HFF-Myc (cell line): ENCODE measurements around the gene BCORL1.

ENCODE experiments used
- DNase-seq: peaks from one replicate; pipeline ENCODE4 v3.0.0-alpha.2; 2011; ENCODE audit warnings: low read depth; ENCODE audit errors: extremely low read depth
- H3K4me3 ChIP-seq: replicated peaks from 2 replicates; pipeline ENCODE4 v1.5.1; 2011; ENCODE audit warnings: low read depth, mild to moderate bottlenecking, control low read depth, low read length
- TF ChIP-seq, protein P1 (sequence below): IDR thresholded peaks from 2 replicates; pipeline ENCODE4 v1.5.1; 2012; ENCODE audit warnings: mild to moderate bottlenecking, low read depth, low read length, control low read depth; ENCODE audit errors: missing control alignments

The BCORL1 gene

DNA sequence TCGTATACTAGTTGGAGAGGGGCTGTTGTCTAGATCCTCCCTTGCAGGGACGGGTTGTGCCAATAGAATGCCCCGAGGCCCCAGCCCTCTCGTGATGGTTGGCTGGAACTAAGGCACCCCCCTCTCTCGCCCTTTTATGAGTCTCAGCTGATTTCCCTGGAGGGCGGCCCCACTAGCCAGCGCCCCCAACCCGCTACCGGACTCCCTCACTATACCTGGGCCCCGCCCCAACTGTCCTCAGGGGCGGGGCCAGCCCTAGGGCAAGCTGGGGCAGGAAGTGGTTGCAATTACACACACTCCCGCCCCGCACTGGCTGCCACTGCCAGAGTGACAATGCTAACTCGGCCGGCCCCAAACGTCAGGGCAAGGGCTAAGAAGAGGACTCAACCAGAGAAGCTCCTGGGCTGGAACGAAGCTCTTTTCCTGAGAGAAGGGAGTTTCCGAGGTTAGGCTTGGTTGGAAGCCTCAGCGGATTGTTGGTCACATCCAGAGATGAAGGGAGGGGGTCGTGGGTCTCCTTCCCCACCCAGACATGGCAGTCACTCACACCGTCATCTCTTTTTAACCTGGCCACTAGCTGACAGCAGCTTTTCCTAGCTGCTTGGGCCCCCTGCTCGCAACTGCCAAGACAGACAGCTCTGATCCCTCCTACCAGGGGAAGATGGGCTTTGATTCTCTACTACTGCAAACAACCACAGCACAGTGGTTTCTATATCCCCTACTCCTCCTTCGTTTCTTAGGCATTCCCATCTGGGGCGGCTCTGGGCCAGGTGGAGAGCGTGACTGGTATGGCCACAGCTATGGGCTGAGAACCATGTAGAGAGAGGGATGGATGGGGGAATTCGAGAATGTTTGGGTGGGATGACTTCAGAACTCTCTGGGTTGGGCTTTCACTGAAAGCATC is 21.0 kb upstream of the BCORL1 start:
- no peak overlapping the region for H3K4me3 ChIP-seq
- no peak for DNase-seq

DNA sequence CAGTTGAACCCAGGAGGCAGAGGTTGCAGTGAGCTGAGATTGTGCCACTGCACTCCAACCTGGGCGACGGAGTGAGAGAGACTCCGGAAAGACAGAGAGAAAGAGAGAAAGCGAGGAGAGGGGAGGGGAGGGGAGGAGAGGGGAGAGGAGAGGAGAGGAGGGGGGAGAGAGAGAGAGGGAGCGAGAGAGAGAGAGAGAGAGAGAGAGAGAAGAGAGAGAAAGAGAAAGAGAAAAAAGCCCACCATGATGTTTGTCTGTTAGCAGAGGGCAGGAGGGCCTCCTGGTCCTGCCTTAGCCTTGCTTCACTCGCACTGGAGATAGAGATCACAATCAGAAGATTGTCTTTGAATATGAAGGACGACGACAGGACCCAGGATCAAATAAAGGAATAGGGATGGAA is 18.7 kb upstream of the BCORL1 start:
- TF ChIP-seq, protein P1, sequence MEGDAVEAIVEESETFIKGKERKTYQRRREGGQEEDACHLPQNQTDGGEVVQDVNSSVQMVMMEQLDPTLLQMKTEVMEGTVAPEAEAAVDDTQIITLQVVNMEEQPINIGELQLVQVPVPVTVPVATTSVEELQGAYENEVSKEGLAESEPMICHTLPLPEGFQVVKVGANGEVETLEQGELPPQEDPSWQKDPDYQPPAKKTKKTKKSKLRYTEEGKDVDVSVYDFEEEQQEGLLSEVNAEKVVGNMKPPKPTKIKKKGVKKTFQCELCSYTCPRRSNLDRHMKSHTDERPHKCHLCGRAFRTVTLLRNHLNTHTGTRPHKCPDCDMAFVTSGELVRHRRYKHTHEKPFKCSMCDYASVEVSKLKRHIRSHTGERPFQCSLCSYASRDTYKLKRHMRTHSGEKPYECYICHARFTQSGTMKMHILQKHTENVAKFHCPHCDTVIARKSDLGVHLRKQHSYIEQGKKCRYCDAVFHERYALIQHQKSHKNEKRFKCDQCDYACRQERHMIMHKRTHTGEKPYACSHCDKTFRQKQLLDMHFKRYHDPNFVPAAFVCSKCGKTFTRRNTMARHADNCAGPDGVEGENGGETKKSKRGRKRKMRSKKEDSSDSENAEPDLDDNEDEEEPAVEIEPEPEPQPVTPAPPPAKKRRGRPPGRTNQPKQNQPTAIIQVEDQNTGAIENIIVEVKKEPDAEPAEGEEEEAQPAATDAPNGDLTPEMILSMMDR: no peak
- no peak overlapping the region for H3K4me3 ChIP-seq
- no peak for DNase-seq

More for the DNA sequence above, 21.0 kb upstream of the BCORL1 start:
- TF ChIP-seq, protein P1: no peak

DNA sequence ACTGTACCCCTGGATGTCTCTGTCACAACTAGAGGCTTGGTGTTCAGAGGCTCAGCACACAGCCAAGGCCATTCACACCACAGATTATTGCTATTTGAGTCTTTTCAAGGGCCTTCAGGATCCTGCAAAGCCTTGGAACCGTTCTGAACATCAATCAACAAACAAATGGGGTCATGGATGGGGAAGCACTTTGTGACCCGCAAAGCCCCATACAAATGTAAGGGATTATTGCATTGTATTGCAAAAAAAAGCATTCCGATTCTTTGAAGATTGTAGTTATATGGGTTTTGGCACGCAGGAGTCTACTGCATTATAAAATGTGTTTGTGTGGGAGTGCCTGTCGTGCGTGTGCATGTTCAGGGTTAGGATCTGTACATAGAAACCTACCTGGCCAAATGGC is 17.3 kb upstream of the BCORL1 start:
- TF ChIP-seq, protein P1: no peak
- no peak for DNase-seq

DNA sequence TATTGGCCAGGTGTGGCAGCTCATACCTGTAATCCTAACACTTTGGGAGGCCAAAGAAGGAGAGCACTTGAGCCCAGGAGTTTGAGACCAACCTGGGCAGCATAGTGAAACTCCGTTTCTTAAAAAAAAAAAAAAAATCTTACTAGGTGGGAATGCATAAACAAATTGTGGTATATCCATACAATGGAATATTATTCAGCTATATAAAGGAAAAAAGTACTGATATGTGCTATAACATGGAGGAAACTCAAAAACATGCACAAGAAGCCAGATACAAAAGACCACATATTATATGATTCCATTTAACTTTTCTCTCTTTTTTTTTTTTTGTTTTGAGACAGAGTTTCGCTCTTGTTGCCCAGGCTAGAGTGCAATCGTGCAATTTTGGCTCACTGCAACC is 13.5 kb upstream of the BCORL1 start:
- no peak overlapping the region for H3K4me3 ChIP-seq
- TF ChIP-seq, protein P1: no peak
- no peak for DNase-seq

More for the DNA sequence above, 17.3 kb upstream of the BCORL1 start:
- H3K4me3 ChIP-seq: no peak overlapping the region

DNA sequence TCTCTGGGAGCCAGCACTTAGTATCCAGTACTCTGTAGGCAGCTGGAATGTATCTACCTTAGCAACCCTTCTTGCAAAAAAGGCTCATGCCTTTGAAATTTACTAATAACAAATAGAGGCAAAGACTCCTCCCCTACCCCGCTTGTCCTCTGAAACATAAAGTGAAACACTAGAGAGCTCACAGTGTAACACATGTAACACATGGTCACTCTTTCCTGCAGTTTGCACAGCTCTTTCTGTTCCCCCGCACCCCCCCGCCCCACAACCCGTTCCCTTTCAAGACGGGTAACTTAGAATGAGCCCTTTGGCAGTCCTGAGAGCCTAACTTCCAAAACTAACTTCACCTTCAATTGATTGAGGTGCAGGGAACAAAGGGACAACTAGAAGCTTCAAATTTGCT is 6.0 kb upstream of the BCORL1 start:
- H3K4me3 ChIP-seq: no peak overlapping the region
- DNase-seq: no peak
- TF ChIP-seq, protein P1: no peak

DNA sequence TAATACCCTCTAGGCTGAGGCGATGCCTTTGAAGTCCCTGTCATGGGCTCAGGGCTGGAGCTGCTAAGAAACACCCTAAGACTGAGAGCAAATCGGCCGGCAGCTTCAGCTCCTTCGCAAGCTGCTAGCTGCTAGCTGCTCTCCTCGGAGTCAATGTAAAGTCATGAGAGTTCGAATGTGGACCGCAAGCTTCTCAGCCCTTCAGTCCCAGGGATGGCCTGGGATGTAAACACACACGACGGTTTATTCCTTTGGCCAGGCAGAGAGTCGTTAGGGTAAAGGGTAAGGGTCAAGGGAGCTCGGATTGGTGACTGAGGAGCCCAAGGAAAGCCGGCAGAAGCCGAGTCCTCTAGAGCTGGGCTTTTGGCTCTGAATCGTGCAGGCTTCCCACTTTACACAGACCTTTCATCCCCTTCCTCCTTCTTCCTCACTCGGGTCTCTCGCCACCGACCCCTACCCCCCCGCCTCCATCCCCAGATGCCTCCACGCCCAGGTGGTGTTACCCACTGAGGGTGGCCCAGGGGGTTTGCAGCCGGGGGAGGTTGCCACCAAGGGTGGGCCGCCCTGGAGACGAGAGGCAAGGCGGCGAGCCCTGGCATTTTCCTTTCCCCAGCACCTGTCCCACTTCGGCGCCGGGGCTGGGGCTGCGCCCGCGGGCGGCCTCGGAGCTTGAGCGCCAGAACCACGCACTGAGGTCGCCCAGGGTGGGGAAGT is 3.1 kb upstream of the BCORL1 start:
- TF ChIP-seq, protein P1: no peak
- no peak for DNase-seq
- no peak overlapping the region for H3K4me3 ChIP-seq
